ENCODE measurements around the gene GSTP1. TPM values are rescaled to one million over a fixed set of nuclear protein-coding genes. Genes with fewer than 3 reads are reported as not detected.
A peak's percentile ranks its signal among the peaks of the same experiment; 100 is the strongest.
"Not testable (repeated sequence)": the region's sequence is repeated elsewhere in the genome, so short reads cannot be mapped to it uniquely, and the experiment has no call there.

GSTP1 gene
- total and polyA plus RNA-seq, 2 of the 8 experiments (the other 6 are each of a cell fraction or from before 2014, with no cell fraction given), result 1,454 to 3,329 TPM

GRCh38 chr11:67619683-67620618 is 36.3 kb downstream of the GSTP1 start:
- H4K8ac ChIP-seq (ENCODE audit: extremely low read depth, insufficient read depth, low read length); H3K9me3 ChIP-seq (ENCODE audit: insufficient read depth in 2 of 2, low read depth in 1 of 2, low read length in 1 of 2); H3K56ac ChIP-seq (replicated peaks; ENCODE audit: insufficient read length, low read depth, low read length); FAIRE-seq; H4K5ac ChIP-seq (ENCODE audit: insufficient read length, low read depth, low read length); H2BK20ac ChIP-seq (ENCODE audit: low read length); H2BK120ac ChIP-seq (replicated peaks; ENCODE audit: low read depth, low read length); H3K36me3 ChIP-seq (ENCODE audit: control insufficient read depth in 2 of 4, insufficient read depth in 4 of 4, low read length in 3 of 4); H3K23me2 ChIP-seq (ENCODE audit: low read depth, low read length); H3K18ac ChIP-seq (ENCODE audit: extremely low read depth, low read length); H3K79me1 ChIP-seq (ENCODE audit: low read depth, low read length); H2BK5ac ChIP-seq (ENCODE audit: low read depth, low read length); H4K91ac ChIP-seq (replicated peaks; ENCODE audit: insufficient read length, low read length); H2AFZ ChIP-seq (ENCODE audit: low read length); H3K23ac ChIP-seq (ENCODE audit: insufficient read length); H3K27ac ChIP-seq (ENCODE audit: low read depth, low read length); H2BK15ac ChIP-seq (ENCODE audit: low read length); H2BK12ac ChIP-seq (ENCODE audit: low read depth, low read length); H2AK5ac ChIP-seq (ENCODE audit: low read depth, low read length); H3K4ac ChIP-seq (replicated peaks; ENCODE audit: insufficient read length, low read depth, low read length); H3K79me2 ChIP-seq (ENCODE audit: control insufficient read depth in 1 of 2, insufficient read depth in 2 of 2, low read length in 2 of 2); H4K20me1 ChIP-seq (replicated peaks in 1 of 2; ENCODE audit: control insufficient read depth in 1 of 2, insufficient read depth in 2 of 2, low read length in 2 of 2); H3K27me3 ChIP-seq (replicated peaks in 1 of 4; ENCODE audit: control insufficient read depth in 3 of 4, extremely low read depth in 1 of 4, insufficient read depth in 3 of 4, low read length in 3 of 4); H3K14ac ChIP-seq (ENCODE audit: insufficient read length): not testable (repeated sequence)
- 6% methylated on average over 33 of the region's 33 CpGs; no CpG with 5 or more reads in 1 of the 2 experiments for WGBS, 2 experiments (ENCODE audit: extremely low coverage in 1 of 2, insufficient coverage in 1 of 2, insufficient read length in 1 of 2, insufficient replicate concordance in 2 of 2, low coverage in 1 of 2, low lambda C conversion rate in 2 of 2, missing lambda C conversion rate in 1 of 2)
- DNase-seq (ENCODE audit: low read depth in 1 of 2, low spot score in 2 of 2), result peak in 1 of 2 experiments; percentile 76
- Histone ChIP-seq H3K9ac (replicated peaks in 1 of 4; ENCODE audit: extremely low read depth in 1 of 4, low read depth in 3 of 4, low read length in 3 of 4) (peak overlapping the region in 3 of 4 experiments; percentile 56 to 69 (median 58); a peak in 4 of 7 replicates), H3K4me3 (ENCODE audit: extremely low read depth in 1 of 4, insufficient read depth in 2 of 4, low read depth in 3 of 4, low read length in 4 of 4) (peak overlapping the region; percentile 71 to 88 (median 80)), H3K4me1 (replicated peaks in 1 of 4; ENCODE audit: control insufficient read depth in 3 of 4, insufficient read depth in 4 of 4, low read length in 3 of 4) (peaks cover 13 to 23% (median 20%) of the 10 kb centered on the region in 4 experiments), H3K4me2 (ENCODE audit: insufficient read depth in 1 of 2, low read depth in 2 of 2, low read length in 2 of 2) (peak overlapping the region; percentile 70 to 77)
- peak; percentile 75 for TF ChIP-seq POLR2AphosphoS5 (IDR thresholded peaks at IDR 0.05; ENCODE audit: low read depth, low read length)
- peak; percentile 34 for TF ChIP-seq TAF7 (optimal IDR thresholded peaks at IDR 0.05; ENCODE audit: borderline replicate concordance, low read depth, low read length)
- TF ChIP-seq SP1 (IDR thresholded peaks at IDR 0.05; ENCODE audit: low read depth, low read length), result peak; percentile 64; the same call in 1 of the 2 replicates
- TF ChIP-seq TAF1 (IDR thresholded peaks at IDR 0.05; ENCODE audit: low read depth, low read length), result peak; percentile 53; the same call in 1 of the 2 replicates
- TF ChIP-seq GTF2F1 (IDR thresholded peaks at IDR 0.05; ENCODE audit: borderline replicate concordance, low read depth, low read length), result 0 out of 2 replicates have a peak, but pooled peaks have one; percentile 46
- TF ChIP-seq TBP (IDR thresholded peaks at IDR 0.05; ENCODE audit: low read depth, low read length), result peak; percentile 72
- TF ChIP-seq POLR2A (IDR thresholded peaks at IDR 0.05; ENCODE audit: control extremely low read depth in 1 of 2, low read depth in 2 of 2, low read length in 2 of 2), result peak in 1 of 2 experiments; percentile 86; a peak in 2 of 3 replicates
- ChIA-PET CTCF (ENCODE audit: partially characterized antibody) (interaction anchor here (0.8 to 2.9 kb wide), 7 partner anchors 10 to 102 kb away, joined by 3 to 28 read pairs (median 3); partner anchors contain the start of gene NUDT8), POLR2A (ENCODE audit: partially characterized antibody) (interaction anchor here (0.6 to 10.7 kb wide), 17 partner anchors 10 to 269 kb away, joined by 3 to 194 read pairs (median 5); partner anchors contain the start of genes GSTP1, NUDT8 and TBX10)
